Vagina (tissue), 2 donors: ENCODE results near the gene CACNA2D1. TPM values are rescaled to one million over a fixed set of nuclear protein-coding genes. Genes with fewer than 3 reads are reported as not detected.

ENCODE experiments used
- DNase-seq, 2 donors: peaks; one replicate each; pipeline ENCODE4 v3.0.0-alpha.2; 2017; ENCODE audit errors: extremely low spot score in 2 of 2
- H3K27ac ChIP-seq: fragments of 200-600 bp; sonication (generic); one replicate; pipeline ENCODE4 v1.5.1; 2019
- H3K27me3 ChIP-seq: fragments of 200-600 bp; sonication (generic); one replicate; pipeline ENCODE4 v1.5.1; 2019
- H3K36me3 ChIP-seq, 2 donors: fragments of 200-600 bp; sonication (generic); one replicate each; pipeline ENCODE4 v1.5.1; 2017 to 2019
- H3K4me1 ChIP-seq: fragments of 200-600 bp; sonication (generic); one replicate; pipeline ENCODE4 v1.5.1; 2019
- H3K4me3 ChIP-seq, 2 donors: fragments of 200-600 bp; sonication (generic); 1 replicate in 1 of 2; 2 replicates in 1 of 2; pipeline ENCODE4 v1.5.1; 2016 to 2019
- H3K9me3 ChIP-seq: fragments of 200-600 bp; sonication (generic); one replicate; pipeline ENCODE4 v1.5.1; 2019
- POLR2A ChIP-seq, 2 donors: fragments of 450-650 bp; IDR thresholded peaks; one replicate each; pipeline ENCODE4 v1.6.1; 2017; ENCODE audit warnings: antibody characterized with exemption in 2 of 2, mild to moderate bottlenecking in 2 of 2, moderate library complexity in 2 of 2
- POLR2AphosphoS5 ChIP-seq, 2 donors: sonication (generic); formaldehyde crosslinking; IDR thresholded peaks; one replicate each; pipeline ENCODE4 v1.9.0; 2017; ENCODE audit warnings: antibody characterized with exemption in 2 of 2, mild to moderate bottlenecking in 2 of 2, low read depth in 1 of 2; ENCODE audit not compliant: insufficient read depth in 1 of 2
- intact Hi-C: fragments of 100-400 bp; cut with DNase I; formaldehyde crosslinking; loops from one replicate; pipeline ENCODE4 v1.15.1; 2023
- total RNA-seq: library from RNA; depleted of rRNA; stranded (reverse); fragments of >200 nt; gene quantifications from one replicate; pipeline ENCODE4 v1.2.3, GENCODE V29; 2016
- TF ChIP-seq, protein P1 (sequence below), 3 experiments: fragments of 450-650 bp in 2 of 3; fragments of 200-600 bp in 1 of 3; sonication (generic) in 1 of 3; IDR thresholded peaks; one replicate each; pipeline ENCODE4 v1.5.1; 2017 to 2019; ENCODE audit warnings: antibody characterized with exemption in 3 of 3, mild to moderate bottlenecking in 2 of 3, moderate library complexity in 2 of 3

The CACNA2D1 gene
- total RNA-seq, 1 donor from 2014 or later = 16.9 TPM

GRCh38 chr7:82430500-82431465 lies 12.8 kb downstream of the CACNA2D1 start:
- no peaks in the 10 kb centered on the region for H3K36me3 ChIP-seq
- no peak overlapping the region for H3K27ac ChIP-seq
- no peaks in the 10 kb centered on the region for H3K4me1 ChIP-seq
- intact Hi-C loops = no loop called here
- H3K9me3 ChIP-seq = no peaks in the 10 kb centered on the region
- TF ChIP-seq POLR2A (IDR thresholded peaks at IDR 0.05) (no peak), POLR2AphosphoS5 (IDR thresholded peaks at IDR 0.05; ENCODE audit: insufficient read depth in 1 of 2, low read depth in 1 of 2) (no peak)
- TF ChIP-seq, protein P1, sequence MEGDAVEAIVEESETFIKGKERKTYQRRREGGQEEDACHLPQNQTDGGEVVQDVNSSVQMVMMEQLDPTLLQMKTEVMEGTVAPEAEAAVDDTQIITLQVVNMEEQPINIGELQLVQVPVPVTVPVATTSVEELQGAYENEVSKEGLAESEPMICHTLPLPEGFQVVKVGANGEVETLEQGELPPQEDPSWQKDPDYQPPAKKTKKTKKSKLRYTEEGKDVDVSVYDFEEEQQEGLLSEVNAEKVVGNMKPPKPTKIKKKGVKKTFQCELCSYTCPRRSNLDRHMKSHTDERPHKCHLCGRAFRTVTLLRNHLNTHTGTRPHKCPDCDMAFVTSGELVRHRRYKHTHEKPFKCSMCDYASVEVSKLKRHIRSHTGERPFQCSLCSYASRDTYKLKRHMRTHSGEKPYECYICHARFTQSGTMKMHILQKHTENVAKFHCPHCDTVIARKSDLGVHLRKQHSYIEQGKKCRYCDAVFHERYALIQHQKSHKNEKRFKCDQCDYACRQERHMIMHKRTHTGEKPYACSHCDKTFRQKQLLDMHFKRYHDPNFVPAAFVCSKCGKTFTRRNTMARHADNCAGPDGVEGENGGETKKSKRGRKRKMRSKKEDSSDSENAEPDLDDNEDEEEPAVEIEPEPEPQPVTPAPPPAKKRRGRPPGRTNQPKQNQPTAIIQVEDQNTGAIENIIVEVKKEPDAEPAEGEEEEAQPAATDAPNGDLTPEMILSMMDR (IDR thresholded peaks at IDR 0.05) = no peak
- H3K4me3 ChIP-seq = no peak overlapping the region
- H3K27me3 ChIP-seq = no peaks in the 10 kb centered on the region
- no peak for DNase-seq

DNA sequence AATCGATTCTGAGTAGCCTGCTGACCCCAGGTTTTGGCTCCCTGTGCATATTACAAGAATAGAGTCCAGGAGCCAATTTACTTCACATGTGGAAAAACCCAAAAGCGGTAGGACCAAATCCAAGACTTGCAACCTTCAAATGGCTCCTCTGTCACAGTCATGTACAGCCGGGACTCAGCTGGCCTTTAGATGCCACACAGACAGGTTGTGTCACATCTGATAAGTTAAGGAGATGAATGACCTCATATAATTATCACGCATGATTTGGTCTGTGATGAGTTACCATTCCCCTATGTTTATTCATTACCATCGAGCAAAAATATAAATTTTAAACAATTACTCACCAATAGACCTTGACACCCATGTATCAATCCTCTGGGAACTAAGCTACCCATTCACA lies 14.2 kb downstream of the CACNA2D1 start:
- no peak for DNase-seq
- no peaks in the 10 kb centered on the region for H3K4me1 ChIP-seq
- no peaks in the 10 kb centered on the region for H3K36me3 ChIP-seq
- H3K27ac ChIP-seq = no peak overlapping the region
- no peak overlapping the region for H3K4me3 ChIP-seq
- intact Hi-C loops = no loop called here
- TF ChIP-seq POLR2AphosphoS5 (IDR thresholded peaks at IDR 0.05; ENCODE audit: insufficient read depth in 1 of 2, low read depth in 1 of 2) = no peak
- TF ChIP-seq POLR2A (IDR thresholded peaks at IDR 0.05) = no peak
- TF ChIP-seq, protein P1 (IDR thresholded peaks at IDR 0.05) = no peak
- H3K9me3 ChIP-seq = no peaks in the 10 kb centered on the region
- H3K27me3 ChIP-seq = no peaks in the 10 kb centered on the region

DNA sequence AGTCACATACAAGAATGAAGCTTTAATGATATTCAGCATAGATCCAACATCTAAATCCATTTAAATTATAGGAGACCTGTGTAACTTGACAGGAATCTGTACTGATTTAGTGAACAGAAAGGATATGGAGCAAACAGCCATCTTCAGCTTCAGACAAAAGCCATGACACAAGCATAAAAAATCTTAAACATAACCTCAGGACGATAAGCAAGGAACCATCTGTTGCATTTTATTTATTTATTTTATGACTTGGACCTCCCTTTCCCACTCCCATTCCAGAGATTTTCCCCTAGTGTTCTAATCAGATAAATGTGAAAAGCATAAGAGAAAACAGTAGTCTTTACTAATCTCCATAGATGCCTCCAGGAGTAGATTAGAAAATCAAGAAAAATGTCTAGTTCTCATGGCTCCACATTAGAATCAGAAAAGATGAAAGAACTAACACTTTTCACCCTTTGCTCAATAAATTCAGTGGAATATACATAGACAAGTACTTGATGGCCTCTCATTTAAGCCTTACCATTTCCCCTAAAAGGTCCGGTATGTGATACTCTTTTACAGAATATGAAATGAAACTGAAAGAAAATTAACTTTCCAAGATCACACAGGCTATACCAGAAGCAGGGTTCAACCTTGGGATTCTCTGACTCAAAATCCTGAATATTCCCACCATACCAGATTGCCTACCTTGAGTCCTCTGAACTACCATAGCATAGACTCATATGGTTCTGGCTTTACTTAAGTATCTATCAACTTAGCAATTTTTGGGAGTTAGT lies 15.2 kb downstream of the CACNA2D1 start:
- H3K27me3 ChIP-seq = no peaks in the 10 kb centered on the region
- H3K9me3 ChIP-seq = no peaks in the 10 kb centered on the region
- no peaks in the 10 kb centered on the region for H3K4me1 ChIP-seq
- no peaks in the 10 kb centered on the region for H3K36me3 ChIP-seq
- TF ChIP-seq POLR2AphosphoS5 (IDR thresholded peaks at IDR 0.05; ENCODE audit: insufficient read depth in 1 of 2, low read depth in 1 of 2) (no peak), POLR2A (IDR thresholded peaks at IDR 0.05) (no peak)
- TF ChIP-seq, protein P1 (IDR thresholded peaks at IDR 0.05) = no peak
- no peak overlapping the region for H3K27ac ChIP-seq
- intact Hi-C loops = no loop called here
- no peak overlapping the region for H3K4me3 ChIP-seq
- DNase-seq = no peak

DNA sequence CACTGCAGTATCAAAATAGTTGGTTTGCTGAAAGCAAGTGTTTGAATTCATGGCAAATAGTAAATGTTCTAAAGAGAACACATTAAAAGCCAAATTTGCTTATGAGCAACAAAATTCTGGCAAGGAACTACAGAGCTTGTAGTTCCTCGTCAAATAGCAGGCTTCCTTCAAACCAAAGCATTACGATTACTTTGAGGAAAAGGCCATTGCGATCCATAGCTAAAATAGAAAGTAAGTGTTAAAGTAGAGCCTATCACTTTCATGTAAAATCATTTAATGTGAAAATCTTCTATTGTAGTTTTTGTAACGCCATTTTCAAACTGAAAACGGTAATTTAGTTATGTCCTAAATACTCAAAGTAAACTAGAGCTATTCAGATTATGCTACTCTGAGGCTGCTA lies 20.1 kb downstream of the CACNA2D1 start:
- Histone ChIP-seq H3K27ac (no peak overlapping the region), H3K4me1 (no peaks in the 10 kb centered on the region), H3K27me3 (no peaks in the 10 kb centered on the region), H3K36me3 (no peaks in the 10 kb centered on the region), H3K4me3 (no peak overlapping the region), H3K9me3 (no peaks in the 10 kb centered on the region)
- TF ChIP-seq POLR2A (IDR thresholded peaks at IDR 0.05) (no peak), POLR2AphosphoS5 (IDR thresholded peaks at IDR 0.05; ENCODE audit: insufficient read depth in 1 of 2, low read depth in 1 of 2) (no peak)
- TF ChIP-seq, protein P1 (IDR thresholded peaks at IDR 0.05) = no peak
- intact Hi-C loops = no loop called here
- DNase-seq = no peak
